K562 (cell line): ENCODE measurements around the gene ACBD6. TPM values are rescaled to one million over a fixed set of nuclear protein-coding genes. Genes with fewer than 3 reads are reported as not detected.

Source experiments
- ATAC-seq: fragments of 200-7000 bp; cut with Tn5 transposase; 3 replicates; pipeline ENCODE4 v1.9.1; 2020; ENCODE audit warnings: moderate library complexity
- BruUV-seq: library from RNA; stranded (reverse); fragments of 400-500 nt; replicated peaks from 2 replicates; lab custom pipeline; 2021; lab: Mats Ljungman, UMichigan
- CTCF ChIA-PET: fragments of 300-600 bp; formaldehyde crosslinking; extraction: SDS; loops from one replicate; lab custom pipeline; 2021; ENCODE audit warnings: low intra/inter-chr PET ratio; lab: Yijun Ruan, JAX
- POLR2A ChIA-PET: fragments of 300-600, 350-650 bp; sonication (Branson Sonifier 250); formaldehyde crosslinking; extraction: SDS; loops from one replicate; lab custom pipeline; 2021; ENCODE audit warnings: antibody characterized with exemption, inconsistent platforms; lab: Yijun Ruan, JAX
- DNase-seq, 4 experiments: peaks; one replicate each; pipeline versions ENCODE4 v3.0.0 to v3.0.0-alpha.2; 2011 to 2018; ENCODE audit warnings: low spot score in 3 of 4, mixed read lengths in 3 of 4; ENCODE audit errors: extremely low read depth in 1 of 4
- FAIRE-seq: peaks from 2 replicates; lab custom pipeline; 2011; peaks lifted over from hg19 to GRCh38; lab: Jason Lieb, UNC
- H2AFZ ChIP-seq: 2 replicates; pipeline ENCODE4 v1.6.0; 2011; ENCODE audit warnings: low read depth, low read length, control low read depth, inconsistent platforms
- H3K27ac ChIP-seq: fragments of 200-600 bp; 3 replicates; pipeline ENCODE4 v1.8.0; 2011; ENCODE audit warnings: low read depth, mild to moderate bottlenecking, control low read depth, inconsistent platforms, low read length, moderate library complexity, mixed read lengths; ENCODE audit errors: extremely low read depth
- H3K27me3 ChIP-seq, 2 experiments: fragments of 300-600 bp in 1 of 2; 2 replicates in 1 of 2; 3 replicates in 1 of 2; pipeline versions ENCODE4 v1.6.0 to v1.8.0; 2011; ENCODE audit warnings: inconsistent platforms in 2 of 2, low read length in 2 of 2, mild to moderate bottlenecking in 1 of 2, mixed read lengths in 1 of 2, moderate library complexity in 1 of 2; ENCODE audit not compliant: control insufficient read depth in 2 of 2, insufficient read depth in 2 of 2
- H3K36me3 ChIP-seq: fragments of 300-600 bp; 3 replicates; pipeline ENCODE4 v1.8.0; 2011; ENCODE audit warnings: mild to moderate bottlenecking, low read length, inconsistent platforms; ENCODE audit not compliant: control insufficient read depth, insufficient read depth
- H3K4me1 ChIP-seq, 2 experiments: fragments of 200-600 bp in 1 of 2; replicated peaks in 1 of 2; 2 replicates in 1 of 2; 3 replicates in 1 of 2; pipeline versions ENCODE4 v1.5.1 to v1.8.0; 2011; ENCODE audit warnings: inconsistent platforms in 2 of 2, low read length in 2 of 2, mild to moderate bottlenecking in 1 of 2, mixed read lengths in 1 of 2, moderate library complexity in 1 of 2; ENCODE audit not compliant: control insufficient read depth in 2 of 2, insufficient read depth in 2 of 2
- H3K4me2 ChIP-seq: 2 replicates; pipeline ENCODE4 v1.6.1; 2011; ENCODE audit warnings: low read length, control low read depth, inconsistent platforms, mixed read lengths; ENCODE audit not compliant: insufficient read depth
- H3K4me3 ChIP-seq: fragments of 200-600 bp; sonication (generic), shearing (Covaris generic); 2 replicates; pipeline ENCODE4 v1.5.1; 2016; ENCODE audit warnings: control low read depth, inconsistent platforms
- H3K79me2 ChIP-seq: fragments of 200-600 bp; 3 replicates; pipeline ENCODE4 v1.8.0; 2011; ENCODE audit warnings: low read length, inconsistent platforms; ENCODE audit not compliant: control insufficient read depth, insufficient read depth
- H3K9ac ChIP-seq, 2 experiments: 2 replicates each; pipeline versions ENCODE4 v1.6.0 to v1.6.1; 2011; ENCODE audit warnings: low read depth in 2 of 2, low read length in 2 of 2, control low read depth in 1 of 2, inconsistent platforms in 1 of 2, mild to moderate bottlenecking in 1 of 2, mixed read lengths in 1 of 2; ENCODE audit not compliant: insufficient read depth in 1 of 2
- H3K9me1 ChIP-seq: one replicate; pipeline ENCODE4 v1.6.0; 2011; ENCODE audit warnings: inconsistent platforms, mild to moderate bottlenecking, low read length, moderate library complexity; ENCODE audit not compliant: control insufficient read depth, insufficient read depth
- H3K9me3 ChIP-seq: replicated peaks from 2 replicates; pipeline ENCODE4 v1.5.1; 2011; ENCODE audit warnings: low read depth, low read length, inconsistent platforms; ENCODE audit not compliant: control insufficient read depth, insufficient read depth
- H4K20me1 ChIP-seq: replicated peaks from 2 replicates; pipeline ENCODE4 v1.6.1; 2011; ENCODE audit warnings: low read length, inconsistent platforms, mixed read lengths; ENCODE audit not compliant: control insufficient read depth, insufficient read depth
- ATF4 ChIP-seq: fragments of 450-650 bp; formaldehyde crosslinking; IDR thresholded peaks from 2 replicates; pipeline ENCODE4 v1.4.0; 2022; ENCODE audit warnings: mild to moderate bottlenecking, moderate library complexity
- CHD1 ChIP-seq: fragments of 200-600 bp; sonication (generic); IDR thresholded peaks from one replicate; pipeline ENCODE4 v1.6.1; 2012; ENCODE audit warnings: mild to moderate bottlenecking, moderate library complexity, low read length, inconsistent platforms
- CSDE1 ChIP-seq, 2 experiments: fragments of 450-650 bp; IDR thresholded peaks; 2 replicates each; pipeline ENCODE4 v1.6.1; 2016; ENCODE audit warnings: mild to moderate bottlenecking in 1 of 2
- DDX20 ChIP-seq: fragments of 450-650 bp; IDR thresholded peaks from 2 replicates; pipeline ENCODE4 v1.6.1; 2016; ENCODE audit warnings: missing genetic modification characterization, low read depth, mild to moderate bottlenecking, missing compliant biosample characterization, moderate library complexity
- ESRRA ChIP-seq: fragments of 450-650 bp; IDR thresholded peaks from 2 replicates; pipeline ENCODE4 v1.6.1; 2014; ENCODE audit warnings: low read depth, mild to moderate bottlenecking, moderate library complexity, borderline replicate concordance
- MAFK ChIP-seq: IDR thresholded peaks from 2 replicates; pipeline ENCODE4 v1.6.1; 2011; ENCODE audit warnings: low read length, improper control_type of control experiment
- MTA2 ChIP-seq: fragments of 450-650 bp; IDR thresholded peaks from 2 replicates; pipeline ENCODE4 v1.6.1; 2016; ENCODE audit warnings: low read depth
- MYNN ChIP-seq, 2 experiments: sonication (generic); formaldehyde crosslinking in 1 of 2; IDR thresholded peaks; 2 replicates each; pipeline versions ENCODE4 v1.5.0 to v1.6.1; 2016 to 2020; ENCODE audit warnings: antibody characterized with exemption in 1 of 2, missing genetic modification reagents in 1 of 2
- POLR2G ChIP-seq: fragments of 200-400 bp; formaldehyde crosslinking; IDR thresholded peaks from 2 replicates; pipeline ENCODE4 v1.6.1; 2017; ENCODE audit warnings: low read depth, mild to moderate bottlenecking, antibody characterized with exemption, low read length, moderate library complexity
- PURB ChIP-seq: sonication (generic); formaldehyde crosslinking; IDR thresholded peaks from 2 replicates; pipeline ENCODE4 v1.9.0; 2021; ENCODE audit warnings: low read depth, mild to moderate bottlenecking, missing genetic modification reagents
- RBM34 ChIP-seq: fragments of 200-400 bp; formaldehyde crosslinking; IDR thresholded peaks from 2 replicates; pipeline ENCODE4 v1.6.1; 2018; ENCODE audit warnings: low read length, borderline replicate concordance; ENCODE audit not compliant: insufficient read depth
- SMAD1 ChIP-seq: fragments of 150-350 bp; IDR thresholded peaks from 2 replicates; pipeline ENCODE4 v1.6.1; 2014; ENCODE audit warnings: low read length, low read depth; ENCODE audit not compliant: partially characterized antibody
- SMAD2 ChIP-seq: fragments of 150-350 bp; IDR thresholded peaks from 2 replicates; pipeline ENCODE4 v1.6.1; 2014; ENCODE audit warnings: low read depth, mild to moderate bottlenecking, low read length
- SRSF7 ChIP-seq: fragments of 200-400 bp; formaldehyde crosslinking; optimal IDR thresholded peaks from 2 replicates; pipeline ENCODE3; 2017; ENCODE audit warnings: mild to moderate bottlenecking, low read depth, low read length
- ZNF263 ChIP-seq: sonication (generic); formaldehyde crosslinking; IDR thresholded peaks from 2 replicates; pipeline ENCODE4 v1.8.0; 2022; ENCODE audit warnings: mild to moderate bottlenecking, missing genetic modification reagents, borderline replicate concordance
- ZNF830 ChIP-seq: fragments of 250-450 bp; sonication (Bioruptor Pico); IDR thresholded peaks from 2 replicates; pipeline ENCODE4 v1.5.0; 2021; ENCODE audit warnings: mild to moderate bottlenecking
- WGBS: fragments of 100-300 bp; shearing (Covaris generic); methylation state at CpG from one replicate; pipeline ENCODE4 v1.1.6; 2016; ENCODE audit warnings: low coverage, mixed read lengths; ENCODE audit not compliant: insufficient coverage; ENCODE audit errors: missing lambda C conversion rate; 5-methylcytosine and 5-hydroxymethylcytosine counted together
- in situ Hi-C: fragments of 300-500 bp; cut with MboI; formaldehyde crosslinking; loops from 4 replicates; pipeline ENCODE4 v1.15.0; 2018; ENCODE audit warnings: inconsistent platforms, mixed read lengths
- intact Hi-C: fragments of 100-400 bp; cut with micrococcal nuclease; formaldehyde crosslinking; loops from 2 replicates; pipeline ENCODE4 v1.14.2; 2022
- polyA plus RNA-seq, 8 experiments: library from polyadenylated mRNA; depleted of rRNA in 4 of 8; stranded (reverse) in 5 of 8; unstranded in 3 of 8; fragments of >200 nt; fragmentation: Nextera tagmentation in 2 of 8; fragmentation: Illumina TruSeq in 1 of 8; extraction: Ambion mirVana in 2 of 8; extraction: Trizol in 1 of 8; gene quantifications; 2 replicates each; pipeline versions ENCODE4 v1.2.1 to v1.2.3, GENCODE V29; 2011 to 2014; ENCODE audit warnings: inconsistent platforms in 1 of 8, missing spikeins in 1 of 8
- total RNA-seq, 7 experiments: library from RNA; depleted of rRNA in 6 of 7; stranded (reverse); fragments of >200 nt in 6 of 7; fragmentation: Illumina TruSeq in 2 of 7; extraction: Trizol in 2 of 7; gene quantifications; 2 replicates each; pipeline versions ENCODE4 v1.2.1 to v1.2.3, GENCODE V29; 2011 to 2021; ENCODE audit warnings: low replicate concordance in 1 of 7

Gene ACBD6
- total and polyA plus RNA-seq, 9 of the 15 experiments (the other 6 are each of a cell fraction or from before 2014, with no cell fraction given), result 16.9 to 107 (median 77.7) TPM

GRCh38 chr1:180251526-180252305, 250.7 kb downstream of the ACBD6 start:
- no peak overlapping the region for H3K4me2 ChIP-seq
- no peak overlapping the region for H2AFZ ChIP-seq
- 9% methylated on average over 9 of the region's 9 CpGs for WGBS
- H3K9me1 ChIP-seq, result no peaks in the 10 kb centered on the region
- POLR2A ChIA-PET, result interaction anchor here (1.0 to 1.5 kb wide), 4 partner anchors 9 to 65 kb away, joined by 3 to 6 read pairs (median 4); no protein-coding TSS in a partner anchor
- H3K4me1 ChIP-seq, result peaks cover 0 to 21% of the 10 kb centered on the region in 2 experiments; a peak in 3 of 5 replicates
- peaks cover 4% of the 10 kb centered on the region; the same call in 1 of the 2 replicates for H4K20me1 ChIP-seq
- no peaks in the 10 kb centered on the region for H3K79me2 ChIP-seq
- H3K36me3 ChIP-seq, result no peaks in the 10 kb centered on the region
- in situ Hi-C loops (loop anchor here (5.0 to 25.0 kb wide), 3 partner anchors 166 to 911 kb away; no protein-coding TSS in a partner anchor), intact Hi-C loops (loop anchor here (1.0 to 5.0 kb wide), 5 partner anchors 63 to 231 kb away; no protein-coding TSS in a partner anchor)
- DNase-seq (no peak), ATAC-seq (no peak), FAIRE-seq (no peak)
- CTCF ChIA-PET, result interaction anchor here (0.5 to 4.2 kb wide), 10 partner anchors 11 to 1173 kb away, joined by 3 to 41 read pairs (median 5); no protein-coding TSS in a partner anchor
- H3K27me3 ChIP-seq, result peaks cover 8 to 35% of the 10 kb centered on the region in 2 experiments; a peak in 4 of 5 replicates
- no peak for TF ChIP-seq ZNF830 (CRISPR knock-in tag)
- TF ChIP-seq MTA2, result no peak
- TF ChIP-seq POLR2G, result no peak
- no peak for TF ChIP-seq PURB (CRISPR knock-in tag)
- TF ChIP-seq CSDE1 (IDR thresholded peaks at IDR 0.05), result no peak
- TF ChIP-seq DDX20 (tag), result no peak
- no peak for TF ChIP-seq CHD1
- no peak for TF ChIP-seq MAFK
- TF ChIP-seq ZNF263, result no peak
- TF ChIP-seq MYNN (IDR thresholded peaks at IDR 0.05), result no peak
- no peak for TF ChIP-seq MYNN (CRISPR knock-in tag; IDR thresholded peaks at IDR 0.05)
- no peak for TF ChIP-seq RBM34
- no peak for TF ChIP-seq SMAD2
- TF ChIP-seq SMAD1, result no peak
- TF ChIP-seq ESRRA, result no peak
- TF ChIP-seq ATF4, result no peak
- no peak for TF ChIP-seq SRSF7
- H3K27ac ChIP-seq, result no peak overlapping the region
- no peak overlapping the region for H3K9ac ChIP-seq
- no peak overlapping the region for H3K4me3 ChIP-seq
- BruUV-seq, result no TSS peak
- H3K9me3 ChIP-seq, result no peaks in the 10 kb centered on the region
